Neural crest cell (in vitro differentiated cells): ENCODE results near the gene MBD3. TPM values are rescaled to one million over a fixed set of nuclear protein-coding genes. Genes with fewer than 3 reads are reported as not detected.
A peak's percentile ranks its signal among the peaks of the same experiment; 100 is the strongest.

Experiments
- DNase-seq: peaks from one replicate; pipeline ENCODE4 v3.0.0; 2021; ENCODE audit warnings: low read depth, mixed read lengths, low spot score
- H3K27ac Mint-ChIP-seq: one replicate; pipeline ENCODE4 v1.8.0; 2021; ENCODE audit warnings: mild to moderate bottlenecking, mixed read lengths; ENCODE audit not compliant: unreplicated experiment
- H3K27me3 Mint-ChIP-seq: 2 replicates; pipeline ENCODE4 v1.8.0; 2021; ENCODE audit warnings: low read depth, mild to moderate bottlenecking, mixed read lengths
- H3K36me3 Mint-ChIP-seq: 2 replicates; pipeline ENCODE4 v1.8.0; 2021; ENCODE audit warnings: low read depth, mild to moderate bottlenecking, mixed read lengths
- H3K4me1 Mint-ChIP-seq: 2 replicates; pipeline ENCODE4 v1.8.0; 2021; ENCODE audit warnings: mixed read lengths
- H3K4me3 Mint-ChIP-seq: one replicate; pipeline ENCODE4 v1.8.0; 2021; ENCODE audit warnings: mild to moderate bottlenecking, mixed read lengths
- H3K9me3 Mint-ChIP-seq: 2 replicates; pipeline ENCODE4 v1.8.0; 2021; ENCODE audit warnings: mixed read lengths
- CTCF ChIP-seq: fragments of 200-600 bp; sonication (generic); conservative IDR thresholded peaks from 2 replicates; pipeline ENCODE4 v1.5.0; 2021; ENCODE audit warnings: antibody characterized with exemption, mild to moderate bottlenecking
- total RNA-seq: library from RNA; stranded (reverse); gene quantifications from 2 replicates; pipeline ENCODE4 v1.2.1, GENCODE V29; 2021

Gene MBD3
- total RNA-seq, 1 donor from 2014 or later: 168 TPM

GRCh38 chr19:1582201-1582600 lies 10.5 kb downstream of the MBD3 start:
- no peak for TF ChIP-seq CTCF
- Mint-ChIP-seq H3K36me3 (peaks cover 17% of the 10 kb centered on the region), H3K27ac (no peak overlapping the region), H3K4me1 (no peaks in the 10 kb centered on the region), H3K9me3 (no peaks in the 10 kb centered on the region), H3K4me3 (no peak overlapping the region), H3K27me3 (no peaks in the 10 kb centered on the region)
- DNase-seq: no peak

DNA sequence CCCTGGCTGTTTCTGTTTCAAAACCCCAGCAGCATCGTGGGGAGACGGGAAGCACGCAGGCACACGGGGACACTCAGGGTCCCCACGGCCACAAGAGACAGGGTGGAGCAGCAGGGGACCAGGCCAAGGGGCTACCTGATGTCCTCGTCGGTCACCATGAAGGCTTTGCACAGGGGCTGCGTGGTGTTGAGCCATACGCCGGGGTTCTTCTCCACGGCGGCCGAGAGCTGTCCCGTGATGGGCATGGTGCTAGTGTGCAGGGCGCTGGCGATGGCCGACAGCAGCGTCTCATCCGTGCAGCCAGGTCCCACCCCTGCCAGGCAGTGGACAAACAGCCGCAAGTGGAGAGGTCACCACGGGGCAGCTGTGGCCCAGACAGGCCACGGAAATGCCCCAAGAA lies 11.7 kb downstream of the MBD3 start:
- H3K27me3 Mint-ChIP-seq: no peaks in the 10 kb centered on the region
- no peaks in the 10 kb centered on the region for H3K4me1 Mint-ChIP-seq
- H3K36me3 Mint-ChIP-seq: peaks cover 14% of the 10 kb centered on the region
- H3K9me3 Mint-ChIP-seq: no peaks in the 10 kb centered on the region
- no peak overlapping the region for H3K4me3 Mint-ChIP-seq
- no peak for DNase-seq
- no peak for TF ChIP-seq CTCF
- no peak overlapping the region for H3K27ac Mint-ChIP-seq

DNA sequence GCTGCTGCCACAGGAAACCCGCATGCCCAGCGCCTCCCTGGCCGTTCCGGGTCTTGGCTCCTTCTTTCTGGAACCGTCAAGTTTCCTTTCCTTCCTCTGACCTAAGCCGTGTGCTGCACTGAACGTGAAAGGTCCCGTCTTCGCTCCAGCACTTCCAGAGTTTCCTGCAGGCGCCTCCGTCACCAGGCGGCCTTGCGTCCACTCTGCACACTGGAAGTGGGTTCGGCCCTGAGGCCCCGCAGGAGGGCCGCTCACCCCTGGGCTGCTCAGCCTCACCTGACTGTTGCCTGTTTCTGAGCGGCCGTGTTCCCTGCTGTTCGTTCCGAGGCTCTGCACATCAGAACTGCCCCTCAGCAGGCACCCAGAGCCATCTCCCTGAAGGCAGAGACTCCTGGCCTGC lies 12.3 kb downstream of the MBD3 start:
- no peak for TF ChIP-seq CTCF
- Mint-ChIP-seq H3K9me3 (no peaks in the 10 kb centered on the region), H3K27ac (no peak overlapping the region)

DNA sequence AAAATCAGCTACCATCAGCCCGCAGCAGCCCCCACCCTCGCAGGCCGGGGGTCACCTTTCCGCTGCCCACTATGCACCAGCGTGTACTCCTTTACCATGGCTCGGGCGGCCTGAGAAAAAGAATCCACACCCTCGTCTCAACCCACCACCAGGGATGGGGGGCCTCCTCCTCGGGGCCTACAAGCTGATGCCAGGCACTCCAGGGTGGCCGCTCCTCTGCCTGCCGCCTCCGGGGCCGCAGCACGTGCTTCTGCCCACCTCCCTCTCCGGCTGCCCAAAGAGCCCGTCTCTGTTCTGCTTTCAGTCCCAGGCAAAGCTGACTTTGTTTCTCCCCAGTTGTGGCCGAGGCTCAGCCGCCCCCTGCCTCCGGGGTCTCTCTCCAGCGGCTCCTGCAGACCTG lies 13.4 kb downstream of the MBD3 start:
- Mint-ChIP-seq H3K27ac (no peak overlapping the region), H3K36me3 (peaks cover 8% of the 10 kb centered on the region), H3K4me3 (peak overlapping the region; percentile 27), H3K4me1 (no peaks in the 10 kb centered on the region), H3K27me3 (no peaks in the 10 kb centered on the region), H3K9me3 (no peaks in the 10 kb centered on the region)
- TF ChIP-seq CTCF: no peak
- no peak for DNase-seq

More for the DNA sequence above, 12.3 kb downstream of the MBD3 start:
- Mint-ChIP-seq H3K27me3 (no peaks in the 10 kb centered on the region), H3K36me3 (peaks cover 11% of the 10 kb centered on the region), H3K4me3 (no peak overlapping the region), H3K4me1 (no peaks in the 10 kb centered on the region)
- no peak for DNase-seq

- Mint-ChIP-seq H3K9me3 (no peaks in the 10 kb centered on the region), H3K27me3 (no peaks in the 10 kb centered on the region), H3K27ac (no peak overlapping the region), H3K4me1 (no peaks in the 10 kb centered on the region), H3K4me3 (no peak overlapping the region), H3K36me3 (peaks cover 11% of the 10 kb centered on the region)
- no peak for TF ChIP-seq CTCF
- DNase-seq: no peak
Observed at GRCh38 chr19:1577929-1578618, 14.6 kb downstream of the MBD3 start.
